ENCODE data around the gene LHX4. TPM values are rescaled to one million over a fixed set of nuclear protein-coding genes. Genes with fewer than 3 reads are reported as not detected.

Gene LHX4
- total and polyA plus RNA-seq, 2 of the 8 experiments (the other 6 are each of a cell fraction or from before 2014, with no cell fraction given): 0.85 to 4.9 TPM

- TF ChIP-seq CHD7 (IDR thresholded peaks at IDR 0.05; ENCODE audit: insufficient replicate concordance, low read length): no peak
- TF ChIP-seq PHF8 (conservative IDR thresholded peaks at IDR 0.05; ENCODE audit: low read depth, low read length): no peak
Observed at GRCh38 chr1:180277476-180278193, 47.6 kb downstream of the LHX4 start (continued).

All from H1 (cell line).